ENCODE data around the gene MYADM. TPM values are rescaled to one million over a fixed set of nuclear protein-coding genes. Genes with fewer than 3 reads are reported as not detected.
A peak's percentile ranks its signal among the peaks of the same experiment; 100 is the strongest.
"Not testable (repeated sequence)": the region's sequence is repeated elsewhere in the genome, so short reads cannot be mapped to it uniquely, and the experiment has no call there.

MYADM gene
- total and polyA plus RNA-seq, 11 donors = 75.9 to 201 (median 158) TPM

- 95 to 97% (median 96%) methylated on average over 12 of the region's 12 CpGs for WGBS, 4 donors
- not testable (repeated sequence) for H3K9me3 ChIP-seq, H3K36me3 ChIP-seq, H3K27me3 ChIP-seq, DNase-seq, ATAC-seq, H3K27ac ChIP-seq, H3K4me3 ChIP-seq
- peaks cover 0 to 25% (median 4%) of the 10 kb centered on the region in 12 donors for H3K4me1 ChIP-seq
- intact Hi-C loops (cut with DNase I) = loop anchor here in 8 of 10 donors (2.0 to 5.0 kb wide), 4 partner anchors 42 to 191 kb away; partner anchors contain the start of gene PRKCG (in 3 of the 8)
These were observed 27.4 kb upstream of the MYADM start for GRCh38 chr19:53840241-53840640.

GRCh38 chr19:53840914-53841313 lies 26.8 kb upstream of the MYADM start:
- intact Hi-C loops (cut with DNase I) = loop anchor here in 8 of 10 donors (2.0 to 5.0 kb wide), 4 partner anchors 41 to 190 kb away; partner anchors contain the start of gene PRKCG (in 3 of the 8)

GRCh38 chr19:53844849-53845246 lies 22.8 kb upstream of the MYADM start:
- Histone ChIP-seq H3K36me3 (no peaks in the 10 kb centered on the region), H3K4me3 (no peak overlapping the region), H3K4me1 (peaks cover 0 to 49% (median 7%) of the 10 kb centered on the region in 12 donors), H3K27ac (no peak overlapping the region), H3K9me3 (no peaks in the 10 kb centered on the region), H3K27me3 (no peaks in the 10 kb centered on the region)
- TF ChIP-seq POLR2A (IDR thresholded peaks at IDR 0.05) (no peak), CTCF (IDR thresholded peaks at IDR 0.05) (no peak)
- no peak for ATAC-seq
- DNase-seq = no peak
- intact Hi-C loops (cut with DNase I) = loop anchor here in 7 of 10 donors (5.0 kb wide), 2 partner anchors 37 to 177 kb away; partner anchors contain the start of gene PRKCG (in 3 of the 7)
- 86 to 93% (median 89%) methylated on average over 9 of the region's 9 CpGs for WGBS, 4 donors

More at GRCh38 chr19:53840914-53841313, 26.8 kb upstream of the MYADM start:
- H3K27me3 ChIP-seq, H3K36me3 ChIP-seq, ATAC-seq, H3K27ac ChIP-seq, H3K4me3 ChIP-seq, DNase-seq, H3K9me3 ChIP-seq: not testable (repeated sequence)
- H3K4me1 ChIP-seq = peaks cover 0 to 32% (median 4%) of the 10 kb centered on the region in 12 donors
- 81 to 90% (median 88%) methylated on average over 4 of the region's 4 CpGs for WGBS, 4 donors

GRCh38 chr19:53847555-53847954 lies 20.1 kb upstream of the MYADM start:
- no peaks in the 10 kb centered on the region for H3K9me3 ChIP-seq
- intact Hi-C loops (cut with DNase I) = no loop called here
- H3K27me3 ChIP-seq = no peaks in the 10 kb centered on the region

GRCh38 chr19:53849237-53849676 lies 18.4 kb upstream of the MYADM start:
- 34 to 46% (median 42%) methylated on average over 11 of the region's 11 CpGs for WGBS, 4 donors
- H3K4me3 ChIP-seq = peak overlapping the region in 2 of 12 donors; percentile 7 to 10
- H3K4me1 ChIP-seq = peaks cover 0 to 57% (median 4%) of the 10 kb centered on the region in 12 donors
- H3K9me3 ChIP-seq = no peaks in the 10 kb centered on the region
- ATAC-seq (peak; percentile 45 to 86 (median 78)), DNase-seq (peak in 2 of 5 donors; percentile 41 to 52)
- no peak for TF ChIP-seq CTCF (IDR thresholded peaks at IDR 0.05)
- no peak for TF ChIP-seq POLR2A (IDR thresholded peaks at IDR 0.05)
- no peaks in the 10 kb centered on the region for H3K27me3 ChIP-seq
- H3K27ac ChIP-seq = peak overlapping the region in 11 of 12 donors; percentile 38 to 84 (median 56)
- intact Hi-C loops (cut with DNase I) = no loop called here
- no peaks in the 10 kb centered on the region for H3K36me3 ChIP-seq

More at GRCh38 chr19:53847555-53847954, 20.1 kb upstream of the MYADM start:
- no peak for TF ChIP-seq CTCF (IDR thresholded peaks at IDR 0.05)
- no peak for TF ChIP-seq POLR2A (IDR thresholded peaks at IDR 0.05)
- ATAC-seq (no peak), DNase-seq (no peak)
- 28 to 35% (median 29%) methylated on average over 8 of the region's 8 CpGs for WGBS, 4 donors
- Histone ChIP-seq H3K27ac (no peak overlapping the region), H3K36me3 (no peaks in the 10 kb centered on the region), H3K4me3 (no peak overlapping the region), H3K4me1 (peaks cover 0 to 58% (median 4%) of the 10 kb centered on the region in 12 donors)

Measured in heart left ventricle (tissue), 16 donors.